NCI-H1436 treated with DMSO at 0.1 percent for 48 hours (cell line): Measurements from ENCODE around the gene FIS1.
"Not testable (repeated sequence)": the region's sequence is repeated elsewhere in the genome, so short reads cannot be mapped to it uniquely, and the experiment has no call there.

ENCODE experiments used
- DNase-seq: peaks from one replicate; lab custom pipeline; 2025; lab: John Stamatoyannopoulos, UW

FIS1 gene

DNA sequence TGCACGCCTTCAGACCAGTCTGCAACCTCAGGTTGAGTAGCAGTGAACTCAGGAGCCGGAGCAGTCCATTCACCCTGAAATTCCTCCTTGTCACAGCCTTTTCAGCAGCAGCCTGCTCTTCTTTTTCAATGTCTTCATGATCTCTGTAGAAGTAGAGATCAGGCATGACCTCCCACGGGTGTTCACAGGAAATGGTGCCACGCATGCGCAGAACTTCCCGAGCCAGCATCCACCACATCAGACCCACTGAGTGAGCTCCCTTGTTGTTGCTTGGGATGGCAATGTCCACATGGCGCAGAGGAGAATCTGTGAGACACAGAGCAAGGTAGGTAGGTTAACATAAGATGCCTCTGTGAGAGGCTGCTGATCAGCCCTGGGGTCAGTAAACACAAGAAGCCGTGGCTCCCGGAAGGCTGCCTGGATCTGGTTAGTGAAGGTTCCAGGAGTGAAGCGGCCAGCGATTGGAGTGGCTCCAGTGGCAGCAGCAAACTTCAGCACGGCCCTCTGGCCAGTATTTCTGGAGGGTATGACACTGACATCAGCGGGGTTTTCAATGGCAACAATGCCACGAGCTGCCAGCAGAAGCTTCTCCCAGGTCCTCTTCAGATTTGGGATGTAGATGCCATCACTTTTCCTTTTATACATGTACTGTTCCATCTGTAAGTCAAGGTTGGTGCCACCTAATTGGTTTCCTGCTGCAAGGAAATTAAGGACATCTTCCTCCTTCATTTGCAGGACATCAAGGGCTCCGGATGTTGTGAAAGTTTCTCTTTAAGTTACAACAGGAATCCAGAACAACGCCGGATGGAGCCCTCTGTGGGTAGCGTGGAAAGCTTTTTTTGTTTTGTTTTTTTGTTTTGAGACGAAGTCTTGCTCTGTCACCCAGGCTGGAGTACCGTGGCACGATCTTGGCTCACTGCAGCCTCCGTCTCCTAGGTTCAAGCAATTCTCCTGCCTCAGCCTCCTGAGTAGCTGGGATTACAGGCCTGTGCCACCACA, 40.8 kb downstream of the FIS1 start:
- not testable (repeated sequence) for DNase-seq

DNA sequence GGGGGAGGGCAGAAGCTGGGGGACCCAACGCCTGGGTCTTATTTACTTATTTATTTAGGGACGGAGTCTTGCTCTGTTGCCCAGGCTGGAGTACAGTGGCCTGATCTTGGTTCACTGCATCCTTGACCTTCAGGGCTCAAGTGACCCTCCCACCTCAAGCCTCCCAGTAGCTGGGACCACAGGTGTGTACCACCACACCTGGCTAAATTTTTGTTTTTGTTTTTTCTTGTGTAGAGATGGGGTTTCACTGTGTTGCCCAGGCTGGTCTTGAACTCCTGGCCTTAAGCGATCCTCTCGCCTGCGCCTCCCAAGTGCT, 42.3 kb downstream of the FIS1 start:
- no peak for DNase-seq

DNA sequence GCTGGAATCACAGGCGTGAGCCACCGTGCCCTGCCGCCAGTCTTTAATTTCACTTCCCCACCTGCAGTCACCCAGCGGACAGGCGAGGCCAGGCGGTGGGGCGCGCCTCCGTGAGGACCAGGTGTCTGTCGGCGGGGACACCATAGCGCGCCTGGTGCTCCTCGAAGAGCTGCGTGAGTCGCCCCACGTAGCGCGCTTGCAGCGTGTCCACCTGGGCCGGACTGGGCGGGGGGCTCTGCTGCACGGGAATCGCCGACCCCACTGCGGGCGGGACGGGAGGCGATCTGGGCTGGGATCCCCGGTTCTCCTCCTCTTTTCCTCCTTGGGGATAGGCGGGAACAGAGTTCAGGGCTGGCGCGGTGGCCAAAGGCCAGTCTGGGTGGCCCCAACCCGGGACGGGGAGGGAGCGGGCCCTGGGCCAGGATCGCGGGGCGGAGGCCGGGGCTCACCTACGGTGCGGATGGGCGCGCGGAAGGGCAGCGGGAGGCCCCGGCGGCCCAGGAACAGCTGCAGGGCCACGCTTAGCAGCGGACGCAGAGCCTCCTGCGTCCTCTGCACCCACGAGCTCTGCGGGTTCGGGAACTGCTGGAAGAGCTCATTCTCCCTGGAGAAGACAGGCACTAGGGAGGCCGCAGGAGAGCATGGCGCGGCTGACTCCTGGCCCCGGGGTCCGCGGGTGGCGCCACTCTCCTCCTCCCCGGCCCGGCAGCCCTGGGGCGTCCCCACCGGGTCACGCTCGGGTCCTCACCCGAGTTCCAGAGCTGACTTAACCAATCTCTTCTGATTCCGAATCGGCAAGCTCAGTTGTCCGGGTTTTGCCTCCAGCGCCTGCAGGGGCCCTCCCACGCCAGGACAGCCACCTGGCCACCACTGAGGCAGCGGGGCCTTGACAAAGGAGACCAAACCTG, 42.9 kb downstream of the FIS1 start:
- DNase-seq: no peak

DNA sequence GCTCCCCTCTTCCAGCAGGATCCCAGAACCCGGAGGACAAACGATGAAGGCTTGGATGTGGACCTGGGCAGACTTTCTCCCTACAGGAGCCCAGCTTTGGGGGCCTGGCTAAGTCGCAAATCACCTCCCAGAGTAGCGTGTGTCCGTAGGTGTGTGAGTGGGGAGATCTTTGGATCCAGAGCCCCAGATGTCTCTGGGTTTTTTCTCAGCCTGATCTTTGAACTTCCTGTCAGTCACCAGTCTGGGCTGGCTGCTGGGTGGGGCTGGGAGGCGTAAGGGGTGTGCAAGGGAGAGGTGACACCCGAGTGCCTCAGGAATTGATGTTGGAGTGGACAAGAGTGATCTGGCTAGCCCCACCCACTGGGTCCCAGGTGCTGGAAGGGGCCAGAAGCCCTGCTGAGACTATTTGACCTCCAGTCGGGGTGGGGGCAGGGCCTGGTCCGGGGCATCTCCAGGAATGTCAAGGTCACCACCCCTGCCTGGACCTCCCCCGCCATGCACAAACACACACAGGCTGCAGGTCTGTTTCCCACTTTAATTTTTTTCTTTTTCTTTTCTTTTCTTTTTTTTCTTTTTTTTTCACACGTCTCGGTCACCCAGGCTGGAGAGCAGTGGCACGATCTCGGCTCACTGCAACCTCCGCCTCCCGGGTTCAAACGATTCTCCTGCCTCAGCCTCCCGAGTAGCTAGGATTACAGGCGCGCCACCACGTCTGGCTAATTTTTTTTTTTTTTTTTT, 43.9 kb downstream of the FIS1 start, which contains the start of gene MOGAT3:
MOGAT3 (minus strand) TSS at position 175 of the 738 bp plus-strand sequence. CDS start 182 bp downstream, outside the sequence.
- no peak for DNase-seq

DNA sequence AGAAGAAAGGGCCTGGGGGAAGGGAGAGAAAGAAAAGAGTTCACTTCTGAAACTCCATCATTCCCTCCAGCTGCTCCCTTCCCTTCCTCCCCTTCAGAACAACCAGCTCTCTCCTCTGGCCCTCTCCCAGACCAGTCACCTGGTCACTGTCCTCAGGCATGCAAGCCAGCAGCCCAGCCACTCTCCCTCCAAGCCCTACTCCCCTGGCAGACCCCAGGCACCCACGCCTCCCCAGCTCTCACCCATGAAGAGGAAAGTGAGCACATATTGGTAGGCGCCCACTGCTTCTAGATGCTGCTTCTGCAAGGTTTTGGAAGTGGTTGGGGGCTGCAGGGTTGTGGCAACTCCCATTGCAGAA, 44.4 kb downstream of the FIS1 start:
- DNase-seq: no peak

DNA sequence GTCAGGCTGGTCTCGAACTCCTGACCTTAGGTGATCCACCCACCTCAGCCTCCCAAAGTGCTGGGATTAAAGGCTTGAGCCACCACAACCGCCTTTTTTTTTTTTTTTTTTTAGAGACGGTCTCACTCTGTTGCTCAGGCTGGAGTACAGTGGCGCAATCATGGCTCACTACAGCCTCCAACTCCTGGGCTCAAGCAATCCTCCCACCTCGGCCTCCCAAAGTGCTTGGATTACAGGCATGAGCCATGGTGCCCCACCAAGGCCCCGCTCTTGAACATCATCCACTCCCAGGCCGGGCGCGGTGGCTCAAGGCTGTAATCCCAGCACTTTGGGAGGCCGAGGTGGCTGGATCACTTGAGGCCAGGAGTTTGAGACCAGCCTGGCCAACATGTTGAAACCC, 45.4 kb downstream of the FIS1 start:
- not testable (repeated sequence) for DNase-seq

DNA sequence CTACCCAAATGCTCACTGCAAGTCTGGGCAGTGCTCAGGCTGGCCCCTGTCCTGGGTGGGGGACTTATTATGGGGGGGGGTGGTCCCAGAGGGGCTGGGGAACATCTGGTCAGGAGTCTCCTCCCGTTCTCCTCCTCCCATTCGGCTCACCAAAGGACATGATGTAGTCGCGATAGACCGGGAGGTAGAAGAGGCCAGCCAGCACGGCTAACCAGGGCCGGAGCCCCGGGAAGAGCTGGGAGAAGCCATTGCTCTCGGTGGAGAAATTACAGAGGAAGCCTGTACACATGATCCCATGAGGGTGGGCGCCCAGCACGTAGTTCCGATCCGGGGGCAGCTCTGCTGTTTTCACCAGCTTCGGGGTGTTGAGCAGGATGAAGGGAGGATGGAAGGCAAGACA, 46.4 kb downstream of the FIS1 start:
- DNase-seq: no peak

DNA sequence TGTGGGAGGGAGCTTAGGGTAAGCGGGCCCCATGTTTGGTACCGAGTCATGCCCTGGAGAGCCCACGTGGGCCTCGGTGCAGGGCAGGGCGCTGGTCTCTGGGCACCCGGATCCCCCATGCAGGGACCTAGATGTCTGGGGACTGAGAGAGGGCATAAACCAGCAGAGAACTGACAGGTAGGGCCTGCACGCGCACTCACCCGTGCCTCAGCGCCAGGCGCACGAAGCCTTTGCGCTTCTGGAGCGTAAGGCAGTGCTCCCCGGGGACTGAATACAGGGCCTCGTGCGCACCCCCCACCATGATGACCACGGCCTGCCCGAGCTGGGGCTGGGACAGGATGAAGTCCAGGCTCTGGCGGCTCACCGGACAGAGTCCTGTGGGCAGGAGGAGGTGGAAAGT, 46.9 kb downstream of the FIS1 start:
- DNase-seq: no peak

DNA sequence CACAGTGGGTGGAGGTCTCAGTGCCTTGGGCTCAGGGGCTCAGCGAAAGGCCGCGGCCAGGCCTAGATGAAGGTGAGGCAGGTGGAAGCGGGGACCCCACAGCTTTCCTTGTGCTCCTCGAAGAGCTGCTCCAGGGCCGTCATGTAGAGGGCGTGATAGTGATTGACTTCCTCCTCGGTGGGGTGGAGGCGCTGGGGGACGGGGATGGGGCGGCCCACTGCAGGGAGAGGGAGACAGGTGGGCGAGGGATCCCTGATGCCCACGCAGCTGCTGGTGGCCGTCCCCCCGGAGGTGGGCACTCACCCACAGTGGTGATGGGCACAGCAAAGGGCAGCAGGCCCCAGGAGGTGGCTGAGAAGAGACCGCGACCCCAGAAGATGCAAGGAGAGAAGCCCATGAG, 49.0 kb downstream of the FIS1 start:
- no peak for DNase-seq
